HG03064 (cell line): Measurements from ENCODE around the gene RCAN2.
"Not testable (repeated sequence)": the region's sequence is repeated elsewhere in the genome, so short reads cannot be mapped to it uniquely, and the experiment has no call there.

ENCODE experiments used
- ATAC-seq: cut with Tn5 transposase; IDR thresholded peaks from one replicate; pipeline ENCODE4 v1.9.1; 2021; ENCODE audit warnings: low read depth; ENCODE audit not compliant: unreplicated experiment

RCAN2 gene

DNA sequence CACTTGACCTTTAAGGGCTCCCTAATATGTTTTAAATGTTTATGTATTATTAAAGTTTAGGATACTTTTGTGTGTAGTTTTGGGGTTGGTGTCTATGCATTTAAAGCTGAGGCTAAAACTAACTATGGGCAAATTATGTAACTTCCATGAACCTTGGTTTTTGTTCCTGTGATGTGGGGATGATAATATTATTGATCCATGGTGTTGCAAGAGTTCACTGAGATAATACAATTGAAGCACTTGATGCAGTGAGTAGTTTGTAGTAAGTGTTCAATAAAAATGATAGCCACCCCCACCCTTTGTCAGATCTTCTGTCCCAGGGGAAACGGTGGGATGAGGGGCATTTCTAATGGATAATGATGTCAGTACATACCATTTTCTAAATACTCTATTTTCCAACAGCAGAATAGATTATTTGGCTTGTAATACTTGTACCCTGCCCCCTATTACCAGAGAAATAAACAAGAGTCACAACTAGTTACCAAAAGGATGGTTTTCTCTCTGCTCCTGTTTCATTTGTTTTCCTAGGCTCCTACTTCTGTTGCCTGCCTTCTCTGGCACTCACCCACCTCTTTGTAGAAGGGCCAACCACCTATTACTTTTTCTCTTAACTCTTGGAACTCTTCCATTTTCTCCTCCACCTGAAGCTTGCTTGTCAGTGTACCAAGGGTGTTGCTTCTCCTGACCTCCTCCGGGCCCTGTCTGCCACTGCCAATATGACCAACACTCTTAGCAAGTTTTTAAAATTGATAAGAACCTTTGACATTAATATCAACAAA is 97.9 kb downstream of the RCAN2 start:
- no peak for ATAC-seq

- no peak for ATAC-seq
Measured at GRCh38 chr6:46392294-46392693, 99.0 kb downstream of the RCAN2 start.

GRCh38 chr6:46390153-46390876 is 100.9 kb downstream of the RCAN2 start:
- no peak for ATAC-seq

DNA sequence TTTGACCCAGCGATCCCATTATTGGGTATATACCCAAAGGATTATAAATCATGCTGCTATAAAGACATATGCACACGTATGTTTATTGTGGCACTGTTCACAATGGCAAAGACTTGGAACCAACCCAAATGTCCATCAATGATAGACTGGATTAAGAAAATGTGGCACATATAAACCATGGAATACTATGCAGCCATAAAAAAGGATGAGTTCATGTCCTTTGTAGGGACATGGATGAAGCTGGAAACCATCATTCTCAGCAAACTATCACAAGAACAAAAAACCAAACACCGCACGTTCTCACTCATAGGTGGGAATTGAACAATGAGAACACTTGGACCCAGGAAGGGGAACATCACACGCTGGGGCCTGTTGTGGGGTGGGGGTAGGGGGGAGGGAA is 103.5 kb downstream of the RCAN2 start:
- not testable (repeated sequence) for ATAC-seq

DNA sequence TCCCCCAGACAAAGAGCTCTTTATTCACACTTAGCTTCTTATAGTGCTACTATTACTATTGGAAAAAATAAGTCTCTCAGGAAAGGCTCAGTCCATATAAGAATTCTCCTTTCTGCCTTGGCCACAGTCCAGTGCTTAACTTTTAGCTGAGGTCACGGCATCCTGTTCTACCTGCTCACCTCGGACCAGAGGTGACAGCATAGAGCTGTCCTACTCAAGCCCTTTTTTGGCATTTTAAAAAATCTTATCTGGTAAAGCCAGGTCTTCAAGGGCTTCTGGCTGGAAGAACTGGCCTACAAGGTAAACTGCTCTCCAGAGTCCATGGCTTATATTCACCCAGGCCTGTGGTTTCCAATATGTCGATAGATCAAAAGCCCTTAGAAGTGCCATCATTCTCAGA is 109.7 kb downstream of the RCAN2 start:
- ATAC-seq, result no peak

GRCh38 chr6:46381057-46381456 is 110.2 kb downstream of the RCAN2 start:
- ATAC-seq, result no peak

DNA sequence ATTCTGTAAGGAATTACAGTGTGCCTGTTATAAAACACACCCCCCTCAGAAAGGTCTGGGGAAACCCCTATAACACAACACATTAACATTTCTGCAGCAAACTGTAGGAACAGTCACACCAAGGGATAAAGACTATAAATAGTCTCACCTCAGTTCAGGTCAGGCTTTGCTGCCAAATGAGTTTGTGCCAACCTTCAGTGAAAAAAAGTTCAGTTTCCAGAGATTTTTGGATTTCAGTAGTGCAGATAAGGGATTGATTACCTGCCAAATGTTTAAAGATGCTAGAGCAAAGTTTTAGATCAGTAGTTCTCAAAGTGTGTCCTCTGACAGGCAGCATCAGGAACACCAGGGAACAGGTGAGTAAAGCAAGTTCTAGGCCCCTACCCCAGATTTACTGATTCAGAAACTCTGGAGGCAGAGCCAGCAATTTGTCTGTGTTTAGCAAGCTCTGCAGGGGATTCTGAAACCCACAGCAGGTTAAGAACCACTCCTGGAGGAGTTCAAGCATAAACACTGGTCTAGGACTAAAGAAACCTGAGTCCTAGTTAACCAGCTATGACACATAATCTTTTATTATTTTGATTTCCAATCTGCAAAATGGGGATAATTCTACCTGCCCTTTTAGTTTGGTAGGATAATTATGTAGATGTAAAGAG is 111.0 kb downstream of the RCAN2 start:
- no peak for ATAC-seq

GRCh38 chr6:46378882-46379416 is 112.3 kb downstream of the RCAN2 start:
- no peak for ATAC-seq

DNA sequence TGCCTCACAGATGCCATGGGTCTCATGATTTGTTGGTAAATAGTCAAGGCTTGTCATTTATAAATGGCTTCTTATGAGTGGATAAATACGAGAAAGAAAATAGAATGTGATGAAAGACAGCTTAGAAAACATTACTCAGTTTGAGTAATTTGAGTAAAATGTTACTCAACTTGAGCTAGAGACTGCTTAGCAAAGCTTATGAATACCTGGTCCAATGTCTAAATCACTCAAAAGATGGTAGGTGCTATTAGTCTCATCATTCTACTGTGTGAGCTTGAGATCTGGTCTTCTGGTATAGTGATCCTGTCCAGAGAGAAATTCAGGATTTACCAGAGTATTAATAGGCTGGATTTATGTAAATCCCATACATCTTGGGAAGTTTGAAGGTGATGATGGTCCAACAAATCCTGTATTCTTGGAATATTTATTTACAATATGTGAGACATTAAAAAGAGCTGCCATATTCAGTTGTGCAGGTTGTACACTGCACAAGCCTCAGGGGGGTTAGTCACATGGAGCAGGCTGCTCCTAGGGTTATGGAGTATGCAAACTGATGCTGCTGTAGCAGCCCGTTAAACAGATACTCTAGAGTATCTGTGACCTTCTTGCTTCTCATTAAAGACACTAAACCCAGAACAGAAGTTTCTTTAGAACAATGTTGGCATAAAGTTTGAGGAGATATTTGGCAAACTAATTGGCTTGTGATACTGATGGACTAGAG is 112.9 kb downstream of the RCAN2 start:
- ATAC-seq, result no peak

DNA sequence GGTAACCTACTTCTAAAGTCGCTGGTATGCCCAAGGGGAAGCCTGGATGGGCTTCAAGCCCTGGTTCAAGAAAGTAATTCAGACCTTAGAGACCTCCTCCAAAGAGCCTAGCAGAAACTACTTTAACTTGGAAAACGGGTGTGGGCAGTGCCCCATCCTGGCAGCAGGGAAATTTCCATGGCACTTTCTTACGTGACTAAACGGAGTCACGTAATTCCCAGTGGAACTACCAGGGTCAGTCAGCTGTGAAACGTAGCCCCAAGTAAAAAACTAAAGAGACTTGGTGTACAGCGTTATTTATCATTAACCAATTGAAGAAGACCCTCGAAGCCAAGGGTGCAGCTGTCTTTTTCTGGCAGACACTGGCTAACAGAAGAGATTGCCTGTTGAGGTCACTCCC is 114.0 kb downstream of the RCAN2 start:
- ATAC-seq, result no peak

GRCh38 chr6:46376562-46377061 is 114.6 kb downstream of the RCAN2 start:
- peak; percentile 85 for ATAC-seq

- no peak for ATAC-seq
Measured at GRCh38 chr6:46370622-46371021, 120.6 kb downstream of the RCAN2 start.

DNA sequence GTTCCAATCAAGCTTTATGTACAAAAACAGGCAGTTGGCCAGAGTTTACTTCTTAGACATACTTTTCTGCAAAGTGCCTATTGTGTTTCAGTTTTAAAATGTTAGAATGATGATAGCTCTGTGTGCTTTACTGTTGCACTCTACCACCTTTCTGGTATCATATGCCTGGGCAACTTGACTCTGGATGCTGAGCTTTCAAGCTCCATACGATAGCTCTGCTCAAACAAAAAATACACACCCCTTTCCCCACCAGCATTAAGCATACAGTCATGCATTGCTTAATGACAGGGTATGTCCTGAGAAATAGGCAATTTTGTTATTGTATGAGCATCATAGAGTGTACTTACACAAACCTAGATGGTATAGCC is 123.1 kb downstream of the RCAN2 start:
- no peak for ATAC-seq

- no peak for ATAC-seq
Measured at GRCh38 chr6:46367354-46368168, 123.7 kb downstream of the RCAN2 start.

DNA sequence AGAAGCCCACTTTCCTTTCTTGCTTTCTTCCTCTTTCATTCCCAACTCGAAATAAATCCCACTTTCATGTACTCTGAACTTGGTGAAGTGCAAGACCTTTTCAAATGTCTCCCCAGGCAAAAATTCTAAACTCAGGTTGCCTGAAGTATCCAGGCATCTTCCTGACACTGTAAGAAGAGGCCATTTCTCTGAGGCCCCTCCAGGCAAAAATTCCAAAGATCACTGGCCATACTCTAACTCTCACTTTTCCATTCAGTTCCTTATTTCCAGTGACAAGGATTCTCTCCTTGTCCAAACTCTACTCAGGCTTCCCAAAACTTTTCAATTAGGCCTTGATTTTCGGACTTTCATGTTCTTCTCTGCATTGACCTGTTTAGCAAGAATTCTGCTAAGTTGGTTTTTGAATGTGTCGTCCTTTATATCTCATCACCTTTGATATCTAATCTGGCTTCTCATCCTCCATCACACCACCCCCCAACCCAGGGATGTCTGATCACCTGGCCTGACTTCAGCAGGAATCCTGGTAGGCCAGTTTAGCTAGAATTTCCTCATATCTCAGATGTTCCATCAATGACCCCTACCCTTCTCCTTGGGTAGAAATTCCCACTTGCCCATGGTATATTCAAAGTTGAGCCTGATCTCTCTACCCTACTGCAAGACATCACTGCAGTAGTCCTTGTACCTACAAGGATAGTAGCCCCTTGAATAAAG is 124.9 kb downstream of the RCAN2 start:
- no peak for ATAC-seq

DNA sequence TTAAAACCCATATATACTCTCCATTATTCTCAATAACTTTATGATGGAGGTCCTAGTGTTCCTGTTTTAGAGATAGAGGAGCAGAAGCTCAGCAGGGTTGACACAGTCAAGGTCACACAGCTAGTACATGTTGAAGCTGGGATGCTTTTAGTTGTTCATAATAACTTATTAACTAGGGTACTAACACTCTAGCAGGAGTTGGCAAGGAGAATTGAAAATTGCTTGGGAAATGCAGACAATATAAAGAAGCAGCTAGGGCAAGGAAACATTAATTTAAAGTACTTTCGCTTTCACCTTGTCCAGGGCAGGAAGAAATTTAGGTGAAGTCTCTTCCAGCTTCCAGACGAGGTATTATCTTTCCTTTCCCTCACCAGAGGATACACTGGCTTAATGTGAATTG is 133.7 kb downstream of the RCAN2 start:
- ATAC-seq, result no peak

GRCh38 chr6:46356543-46356942 is 134.7 kb downstream of the RCAN2 start:
- ATAC-seq, result no peak

DNA sequence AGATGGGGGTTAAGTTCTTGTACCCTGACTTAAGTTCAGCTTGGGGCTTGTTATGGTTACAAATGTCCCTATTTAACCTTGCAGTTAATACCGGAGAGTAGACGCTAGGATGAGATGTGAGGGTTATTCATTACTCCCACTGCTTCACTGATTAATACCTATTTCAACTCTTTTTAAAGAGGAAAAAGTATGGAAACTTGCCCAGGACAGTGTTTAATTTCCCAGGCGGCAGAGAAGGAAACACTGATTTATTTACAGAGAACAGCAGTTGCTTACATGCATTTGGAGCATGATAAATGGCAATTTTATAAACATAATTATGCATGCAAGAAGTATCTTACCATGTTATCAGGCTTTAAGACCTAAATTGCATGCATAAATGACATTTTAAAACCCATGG is 137.7 kb downstream of the RCAN2 start:
- no peak for ATAC-seq
